Measurements from ENCODE around the gene C4orf50.
"Not testable (repeated sequence)": the region's sequence is repeated elsewhere in the genome, so short reads cannot be mapped to it uniquely, and the experiment has no call there.

Gene C4orf50

GRCh38 chr4:6012200-6012599 is 6.0 kb downstream of the C4orf50 start:
- DNase-seq = no peak

GRCh38 chr4:6011686-6012085 is 6.5 kb downstream of the C4orf50 start:
- DNase-seq = no peak

- DNase-seq = no peak
These were observed 7.0 kb downstream of the C4orf50 start for GRCh38 chr4:6011271-6011671.

GRCh38 chr4:6010789-6011188 is 7.4 kb downstream of the C4orf50 start:
- DNase-seq = no peak

- DNase-seq = no peak
These were observed 8.8 kb downstream of the C4orf50 start for GRCh38 chr4:6009452-6009851.

- DNase-seq = no peak
These were observed 9.4 kb downstream of the C4orf50 start for GRCh38 chr4:6008766-6009385.

- no peak for DNase-seq
These were observed 10.1 kb downstream of the C4orf50 start for GRCh38 chr4:6008092-6008551.

- DNase-seq = no peak
These were observed 13.1 kb downstream of the C4orf50 start for GRCh38 chr4:6005175-6005574.

- DNase-seq = not testable (repeated sequence)
These were observed 14.7 kb downstream of the C4orf50 start for GRCh38 chr4:6003485-6003884.

- DNase-seq = no peak
These were observed 15.3 kb downstream of the C4orf50 start for GRCh38 chr4:6002926-6003325.

- DNase-seq = no peak
These were observed 15.8 kb downstream of the C4orf50 start for GRCh38 chr4:6002492-6002833.

- DNase-seq = no peak
These were observed 16.3 kb downstream of the C4orf50 start for GRCh38 chr4:6001680-6002491.

- no peak for DNase-seq
These were observed 18.3 kb downstream of the C4orf50 start for GRCh38 chr4:5999830-6000365.

GRCh38 chr4:5999356-5999755 is 18.9 kb downstream of the C4orf50 start:
- DNase-seq = no peak

- DNase-seq = peak; percentile 28
These were observed 19.8 kb downstream of the C4orf50 start for GRCh38 chr4:5998333-5998936.

GRCh38 chr4:5996641-5997040 is 21.6 kb downstream of the C4orf50 start:
- no peak for DNase-seq

- DNase-seq = no peak
These were observed 22.2 kb downstream of the C4orf50 start for GRCh38 chr4:5995901-5996623.

GRCh38 chr4:5993876-5994811 is 24.1 kb downstream of the C4orf50 start:
- DNase-seq = no peak

GRCh38 chr4:5993346-5993745 is 24.9 kb downstream of the C4orf50 start:
- not testable (repeated sequence) for DNase-seq

GRCh38 chr4:5992828-5993321 is 25.4 kb downstream of the C4orf50 start:
- no peak for DNase-seq

- no peak for DNase-seq
These were observed 25.9 kb downstream of the C4orf50 start for GRCh38 chr4:5992171-5992827.

All from stimulated activated CD4-positive, alpha-beta T cell treated with anti-CD3 and anti-CD28 coated beads, Interleukin-1b, Interleukin-23, amount 100 ng/mL, for 48 hours (primary cell).